ENCODE measurements around the gene ARHGEF2. TPM values are rescaled to one million over a fixed set of nuclear protein-coding genes. Genes with fewer than 3 reads are reported as not detected.

The ARHGEF2 gene
- total and polyA plus RNA-seq, 2 of the 13 experiments (the other 11 are each of a cell fraction or from before 2014, with no cell fraction given), result 16.1 to 32.1 TPM

DNA sequence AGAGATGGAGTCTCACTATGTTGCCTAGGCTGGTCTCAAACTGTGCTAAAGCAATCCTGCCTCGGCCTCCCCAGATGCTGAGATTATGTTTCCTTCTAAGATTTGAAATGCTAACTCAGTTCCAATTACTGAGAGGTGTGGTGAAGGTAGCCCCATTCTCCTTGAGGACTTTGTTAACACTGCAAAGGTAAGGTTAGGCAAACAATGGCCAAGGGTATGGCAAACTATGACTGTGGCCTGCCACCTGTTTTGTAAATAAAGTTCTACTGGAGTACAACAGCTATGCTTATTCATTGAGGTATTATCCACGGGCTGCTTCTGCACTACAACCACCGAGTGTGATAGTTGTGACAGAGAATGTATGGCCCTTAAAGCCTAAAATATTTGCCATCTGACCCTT, 57.6 kb downstream of the ARHGEF2 start:
- DNase-seq (ENCODE audit: low spot score) (no peak), ATAC-seq (no peak; the same call in 2 of the 3 replicates), FAIRE-seq (no peak)
- H2AFZ ChIP-seq (ENCODE audit: low read length), result no peak overlapping the region
- intact Hi-C loops (cut with micrococcal nuclease; ENCODE audit: unreplicated experiment) (no loop called here), in situ Hi-C loops (cut with HindIII; ENCODE audit: extremely low pct_ligation_motif_present, low pct_unique_long_range_greater_than_20kb) (no loop called here)
- H3K4me2 ChIP-seq (ENCODE audit: low read depth, low read length), result no peak overlapping the region
- ChIA-PET CTCF (ENCODE audit: low intra/inter-chr PET ratio, low total read pairs) (no interaction called here), POLR2A (interaction anchor here (1.5 to 2.1 kb wide), 2 partner anchors 11 to 13 kb away, joined by 4 to 9 read pairs; partner anchors contain the start of gene KHDC4)
- H3K9ac ChIP-seq (ENCODE audit: insufficient read depth, low read depth, low read length), result no peak overlapping the region
- H4K20me1 ChIP-seq (ENCODE audit: insufficient read depth, low read length), result no peaks in the 10 kb centered on the region
- BruUV-seq (replicated peaks), result TSS peak; percentile 28
- no peaks in the 10 kb centered on the region for H3K27me3 ChIP-seq (ENCODE audit: control insufficient read depth in 1 of 2, insufficient read depth in 2 of 2, low read length in 2 of 2)
- H3K36me3 ChIP-seq (replicated peaks in 1 of 2; ENCODE audit: control insufficient read depth in 1 of 2, insufficient read depth in 2 of 2, low read length in 2 of 2), result peaks cover 27 to 77% of the 10 kb centered on the region in 2 experiments
- no peaks in the 10 kb centered on the region for H3K4me1 ChIP-seq (ENCODE audit: insufficient read depth, low read length)
- no peak overlapping the region for H3K27ac ChIP-seq (ENCODE audit: extremely low read length, insufficient read depth, low read length)
- WGBS (ENCODE audit: low lambda C conversion rate), result 98% methylated on average over 3 of the region's 3 CpGs
- H3K79me2 ChIP-seq (ENCODE audit: insufficient read depth, low read length), result no peaks in the 10 kb centered on the region
- TF ChIP-seq POLR2A (IDR thresholded peaks at IDR 0.05; ENCODE audit: insufficient read depth in 1 of 2, low read depth in 2 of 2, low read length in 2 of 2) (no peak), ZNF777 (CRISPR knock-in tag; IDR thresholded peaks at IDR 0.05) (no peak), RBFOX2 (IDR thresholded peaks at IDR 0.05; ENCODE audit: low read depth, low read length) (peak; percentile 43; the same call in 1 of the 2 replicates), KDM5B (CRISPR knock-in tag; IDR thresholded peaks at IDR 0.05; ENCODE audit: borderline replicate concordance) (no peak), ZSCAN21 (CRISPR knock-in tag; IDR thresholded peaks at IDR 0.05; ENCODE audit: borderline replicate concordance) (no peak)
- TF ChIP-seq, protein P1, sequence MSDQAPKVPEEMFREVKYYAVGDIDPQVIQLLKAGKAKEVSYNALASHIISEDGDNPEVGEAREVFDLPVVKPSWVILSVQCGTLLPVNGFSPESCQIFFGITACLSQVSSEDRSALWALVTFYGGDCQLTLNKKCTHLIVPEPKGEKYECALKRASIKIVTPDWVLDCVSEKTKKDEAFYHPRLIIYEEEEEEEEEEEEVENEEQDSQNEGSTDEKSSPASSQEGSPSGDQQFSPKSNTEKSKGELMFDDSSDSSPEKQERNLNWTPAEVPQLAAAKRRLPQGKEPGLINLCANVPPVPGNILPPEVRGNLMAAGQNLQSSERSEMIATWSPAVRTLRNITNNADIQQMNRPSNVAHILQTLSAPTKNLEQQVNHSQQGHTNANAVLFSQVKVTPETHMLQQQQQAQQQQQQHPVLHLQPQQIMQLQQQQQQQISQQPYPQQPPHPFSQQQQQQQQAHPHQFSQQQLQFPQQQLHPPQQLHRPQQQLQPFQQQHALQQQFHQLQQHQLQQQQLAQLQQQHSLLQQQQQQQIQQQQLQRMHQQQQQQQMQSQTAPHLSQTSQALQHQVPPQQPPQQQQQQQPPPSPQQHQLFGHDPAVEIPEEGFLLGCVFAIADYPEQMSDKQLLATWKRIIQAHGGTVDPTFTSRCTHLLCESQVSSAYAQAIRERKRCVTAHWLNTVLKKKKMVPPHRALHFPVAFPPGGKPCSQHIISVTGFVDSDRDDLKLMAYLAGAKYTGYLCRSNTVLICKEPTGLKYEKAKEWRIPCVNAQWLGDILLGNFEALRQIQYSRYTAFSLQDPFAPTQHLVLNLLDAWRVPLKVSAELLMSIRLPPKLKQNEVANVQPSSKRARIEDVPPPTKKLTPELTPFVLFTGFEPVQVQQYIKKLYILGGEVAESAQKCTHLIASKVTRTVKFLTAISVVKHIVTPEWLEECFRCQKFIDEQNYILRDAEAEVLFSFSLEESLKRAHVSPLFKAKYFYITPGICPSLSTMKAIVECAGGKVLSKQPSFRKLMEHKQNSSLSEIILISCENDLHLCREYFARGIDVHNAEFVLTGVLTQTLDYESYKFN (CRISPR knock-in tag; conservative IDR thresholded peaks at IDR 0.05), result no peak
- no peak overlapping the region for H3K4me3 ChIP-seq (replicated peaks in 1 of 3; ENCODE audit: insufficient read depth in 1 of 3, low read depth in 2 of 3, low read length in 3 of 3)
- H3K9me3 ChIP-seq (ENCODE audit: low read length), result no peaks in the 10 kb centered on the region

Measured in HepG2 (cell line).